ENCODE results near the gene MRE11.
"Not testable (repeated sequence)": the region's sequence is repeated elsewhere in the genome, so short reads cannot be mapped to it uniquely, and the experiment has no call there.

Gene MRE11

GRCh38 chr11:94507485-94507884, 13.8 kb upstream of the MRE11 start:
- DNase-seq (ENCODE audit: low read depth): no peak
- H3K4me3 ChIP-seq (ENCODE audit: low read depth, low read length): no peak overlapping the region
- TF ChIP-seq CTCF (IDR thresholded peaks at IDR 0.05; ENCODE audit: control insufficient read depth, extremely low read depth, insufficient read depth): no peak

- H3K4me3 ChIP-seq (ENCODE audit: low read depth, low read length); DNase-seq (ENCODE audit: low read depth): not testable (repeated sequence)
Measured at GRCh38 chr11:94506513-94506912, 12.9 kb upstream of the MRE11 start.

- TF ChIP-seq CTCF (IDR thresholded peaks at IDR 0.05; ENCODE audit: control insufficient read depth, extremely low read depth, insufficient read depth): peak; percentile 60
- H3K4me3 ChIP-seq (ENCODE audit: low read depth, low read length): no peak overlapping the region
- DNase-seq (ENCODE audit: low read depth): no peak
Measured at GRCh38 chr11:94504689-94505293, 11.1 kb upstream of the MRE11 start.

GRCh38 chr11:94501522-94501921, 7.9 kb upstream of the MRE11 start:
- TF ChIP-seq CTCF (IDR thresholded peaks at IDR 0.05; ENCODE audit: control insufficient read depth, extremely low read depth, insufficient read depth): no peak
- H3K4me3 ChIP-seq (ENCODE audit: low read depth, low read length): no peak overlapping the region
- DNase-seq (ENCODE audit: low read depth): no peak

GRCh38 chr11:94500181-94500580, 6.5 kb upstream of the MRE11 start:
- no peak for DNase-seq (ENCODE audit: low read depth)
- H3K4me3 ChIP-seq (ENCODE audit: low read depth, low read length): no peak overlapping the region
- TF ChIP-seq CTCF (IDR thresholded peaks at IDR 0.05; ENCODE audit: control insufficient read depth, extremely low read depth, insufficient read depth): no peak

- TF ChIP-seq CTCF (IDR thresholded peaks at IDR 0.05; ENCODE audit: control insufficient read depth, extremely low read depth, insufficient read depth): no peak
- peak overlapping the region; percentile 93 for H3K4me3 ChIP-seq (ENCODE audit: low read depth, low read length)
- DNase-seq (ENCODE audit: low read depth): no peak
Measured at GRCh38 chr11:94494126-94494680, 559 bp upstream of the MRE11 start.

- TF ChIP-seq CTCF (IDR thresholded peaks at IDR 0.05; ENCODE audit: control insufficient read depth, extremely low read depth, insufficient read depth): no peak
- no peak overlapping the region for H3K4me3 ChIP-seq (ENCODE audit: low read depth, low read length)
- no peak for DNase-seq (ENCODE audit: low read depth)
Measured at GRCh38 chr11:94486068-94486467, 7.6 kb downstream of the MRE11 start.
